HEK293 (cell line): ENCODE measurements around the gene LRP1.

Source experiments
- CTCF ChIA-PET: fragments of 350-600 bp; formaldehyde crosslinking; extraction: SDS; loops from one replicate; lab custom pipeline; 2021; ENCODE audit warnings: antibody characterized with exemption; lab: Yijun Ruan, JAX
- POLR2A ChIA-PET: fragments of 300-600 bp; formaldehyde crosslinking; extraction: SDS; loops from one replicate; lab custom pipeline; 2020; ENCODE audit warnings: antibody characterized with exemption, inconsistent platforms; lab: Yijun Ruan, JAX
- H3K27ac ChIP-seq: fragments of 200-500 bp; sonication (Bioruptor generic); 2 replicates; pipeline ENCODE4 v1.5.1; 2014; ENCODE audit warnings: low read depth, low read length, control low read depth, inconsistent platforms; ENCODE audit errors: extremely low read depth
- H3K36me3 ChIP-seq, 2 experiments: fragments of 200-500 bp in 1 of 2; sonication (Bioruptor generic) in 1 of 2; 1 replicate in 1 of 2; 2 replicates in 1 of 2; pipeline ENCODE4 v1.5.1; 2014 to 2017; ENCODE audit warnings: inconsistent platforms in 2 of 2, low read length in 2 of 2; ENCODE audit not compliant: control insufficient read depth in 2 of 2, insufficient read depth in 1 of 2
- H3K4me1 ChIP-seq: fragments of 200-500 bp; sonication (Bioruptor generic); 2 replicates; pipeline ENCODE4 v1.5.1; 2014; ENCODE audit warnings: mild to moderate bottlenecking, low read length, inconsistent platforms; ENCODE audit not compliant: control insufficient read depth, insufficient read depth
- H3K4me3 ChIP-seq: 2 replicates; pipeline ENCODE4 v1.5.1; 2011; ENCODE audit warnings: low read depth, mild to moderate bottlenecking, control low read depth, low read length, moderate library complexity
- H3K9me3 ChIP-seq: fragments of 200-500 bp; sonication (Bioruptor generic); 2 replicates; pipeline ENCODE4 v1.5.1; 2014; ENCODE audit warnings: low read depth, low read length, inconsistent platforms; ENCODE audit not compliant: control insufficient read depth, insufficient read depth
- FEZF1 ChIP-seq: fragments of 450-650 bp; formaldehyde crosslinking; IDR thresholded peaks from 2 replicates; pipeline ENCODE4 v1.5.1; 2016; ENCODE audit warnings: missing biosample characterization, missing genetic modification characterization
- GLI4 ChIP-seq: fragments of 450-650 bp; formaldehyde crosslinking; IDR thresholded peaks from 2 replicates; pipeline ENCODE4 v1.5.1; 2016; ENCODE audit warnings: missing biosample characterization, missing genetic modification characterization
- INSM2 ChIP-seq: fragments of 450-650 bp; formaldehyde crosslinking; IDR thresholded peaks from 2 replicates; pipeline ENCODE4 v1.5.1; 2016; ENCODE audit warnings: missing biosample characterization, missing genetic modification characterization
- KLF1 ChIP-seq: fragments of 450-650 bp; formaldehyde crosslinking; IDR thresholded peaks from 2 replicates; pipeline ENCODE4 v1.5.1; 2016; ENCODE audit warnings: missing biosample characterization, missing genetic modification characterization
- KLF10 ChIP-seq: fragments of 450-650 bp; IDR thresholded peaks from 2 replicates; pipeline ENCODE4 v1.5.1; 2018; ENCODE audit warnings: missing biosample characterization, mild to moderate bottlenecking, missing genetic modification characterization
- KLF17 ChIP-seq: fragments of 450-650 bp; formaldehyde crosslinking; IDR thresholded peaks from 2 replicates; pipeline ENCODE4 v1.5.1; 2016; ENCODE audit warnings: missing biosample characterization, missing genetic modification characterization
- MZF1 ChIP-seq: fragments of 450-650 bp; formaldehyde crosslinking; IDR thresholded peaks from 2 replicates; pipeline ENCODE4 v1.5.1; 2017; ENCODE audit warnings: missing biosample characterization, missing genetic modification characterization, borderline replicate concordance
- OSR2 ChIP-seq: fragments of 450-650 bp; formaldehyde crosslinking; IDR thresholded peaks from 2 replicates; pipeline ENCODE4 v1.5.1; 2016; ENCODE audit warnings: missing biosample characterization, missing genetic modification characterization
- PBX3 ChIP-seq: sonication (generic); formaldehyde crosslinking; IDR thresholded peaks from 2 replicates; pipeline ENCODE4 v1.8.1; 2022; ENCODE audit warnings: mild to moderate bottlenecking, moderate library complexity, missing genetic modification reagents
- SP2 ChIP-seq: fragments of 450-650 bp; formaldehyde crosslinking; IDR thresholded peaks from 2 replicates; pipeline ENCODE4 v1.5.1; 2016; ENCODE audit warnings: missing biosample characterization, missing genetic modification characterization
- ZBTB8A ChIP-seq: fragments of 450-650 bp; formaldehyde crosslinking; IDR thresholded peaks from 2 replicates; pipeline ENCODE4 v1.5.1; 2016; ENCODE audit warnings: missing biosample characterization, missing genetic modification characterization
- ZFHX2 ChIP-seq: fragments of 450-650 bp; formaldehyde crosslinking; conservative IDR thresholded peaks from 2 replicates; pipeline ENCODE4 v1.5.1; 2016; ENCODE audit warnings: missing biosample characterization, missing genetic modification characterization
- ZFP37 ChIP-seq: fragments of 450-650 bp; formaldehyde crosslinking; IDR thresholded peaks from 2 replicates; pipeline ENCODE4 v1.5.1; 2016; ENCODE audit warnings: missing biosample characterization, missing genetic modification characterization
- ZNF146 ChIP-seq: fragments of 450-650 bp; formaldehyde crosslinking; IDR thresholded peaks from 2 replicates; pipeline ENCODE4 v1.5.1; 2016; ENCODE audit warnings: missing biosample characterization, missing genetic modification characterization
- ZNF2 ChIP-seq: fragments of 450-650 bp; formaldehyde crosslinking; IDR thresholded peaks from 2 replicates; pipeline ENCODE4 v1.5.1; 2016; ENCODE audit warnings: missing biosample characterization, missing genetic modification characterization
- ZNF223 ChIP-seq: fragments of 450-650 bp; formaldehyde crosslinking; IDR thresholded peaks from 2 replicates; pipeline ENCODE4 v1.5.1; 2016; ENCODE audit warnings: missing biosample characterization, missing genetic modification characterization
- ZNF341 ChIP-seq: fragments of 450-650 bp; formaldehyde crosslinking; IDR thresholded peaks from 2 replicates; pipeline ENCODE4; 2016; ENCODE audit warnings: low read depth, missing biosample characterization, missing genetic modification characterization
- ZNF350 ChIP-seq: fragments of 450-650 bp; formaldehyde crosslinking; IDR thresholded peaks from 2 replicates; pipeline ENCODE4 v1.5.0; 2017; ENCODE audit warnings: missing biosample characterization, mild to moderate bottlenecking, missing genetic modification characterization
- ZNF362 ChIP-seq: fragments of 450-650 bp; formaldehyde crosslinking; IDR thresholded peaks from 2 replicates; pipeline ENCODE4 v1.5.1; 2016; ENCODE audit warnings: missing biosample characterization, missing genetic modification characterization
- ZNF48 ChIP-seq: fragments of 450-650 bp; formaldehyde crosslinking; IDR thresholded peaks from 2 replicates; pipeline ENCODE4 v1.5.1; 2016; ENCODE audit warnings: missing biosample characterization, missing genetic modification characterization
- ZNF514 ChIP-seq: fragments of 450-650 bp; formaldehyde crosslinking; IDR thresholded peaks from 2 replicates; pipeline ENCODE4 v1.5.1; 2016; ENCODE audit warnings: missing biosample characterization, missing genetic modification characterization
- ZNF571 ChIP-seq: fragments of 450-650 bp; formaldehyde crosslinking; IDR thresholded peaks from 2 replicates; pipeline ENCODE4 v1.5.0; 2017; ENCODE audit warnings: missing biosample characterization, missing genetic modification characterization
- ZNF600 ChIP-seq: fragments of 450-650 bp; formaldehyde crosslinking; IDR thresholded peaks from 2 replicates; pipeline ENCODE4 v1.5.1; 2016; ENCODE audit warnings: missing biosample characterization, missing genetic modification characterization
- ZNF610 ChIP-seq: fragments of 450-650 bp; formaldehyde crosslinking; IDR thresholded peaks from 2 replicates; pipeline ENCODE4 v1.5.1; 2016; ENCODE audit warnings: missing biosample characterization, missing genetic modification characterization, borderline replicate concordance
- ZNF629 ChIP-seq: fragments of 450-650 bp; formaldehyde crosslinking; IDR thresholded peaks from 2 replicates; pipeline ENCODE4 v1.5.1; 2017; ENCODE audit warnings: missing biosample characterization, missing genetic modification characterization
- ZNF664 ChIP-seq: fragments of 450-650 bp; formaldehyde crosslinking; IDR thresholded peaks from 2 replicates; pipeline ENCODE4 v1.5.1; 2016; ENCODE audit warnings: missing biosample characterization, missing genetic modification characterization
- ZNF785 ChIP-seq: fragments of 450-650 bp; formaldehyde crosslinking; IDR thresholded peaks from 2 replicates; pipeline ENCODE4 v1.5.1; 2016; ENCODE audit warnings: missing biosample characterization, missing genetic modification characterization
- ZNF791 ChIP-seq: fragments of 450-650 bp; formaldehyde crosslinking; IDR thresholded peaks from 2 replicates; pipeline ENCODE4 v1.5.1; 2016; ENCODE audit warnings: missing biosample characterization, missing genetic modification characterization
- ZXDB ChIP-seq: fragments of 450-650 bp; formaldehyde crosslinking; IDR thresholded peaks from 2 replicates; pipeline ENCODE4 v1.5.1; 2016; ENCODE audit warnings: missing biosample characterization, missing genetic modification characterization

Gene LRP1

GRCh38 chr12:57088354-57089270, 39.7 kb upstream of the LRP1 start, which contains the start of gene NAB2 (continued):
- TF ChIP-seq INSM2 (tag by site-specific recombination) (peak; percentile 71), ZNF514 (tag by site-specific recombination) (no peak), ZFHX2 (tag by site-specific recombination) (peak; percentile 95), ZNF600 (tag by site-specific recombination) (peak; percentile 80), ZNF223 (tag by site-specific recombination) (0 out of 2 replicates have a peak, but pooled peaks have one; percentile 23), KLF10 (tag by site-specific recombination) (peak; percentile 81; the same call in 1 of the 2 replicates), ZNF146 (peak; percentile 38; the same call in 1 of the 2 replicates), ZNF629 (tag by site-specific recombination) (peak; percentile 52; the same call in 1 of the 2 replicates), ZNF791 (tag by site-specific recombination) (no peak), ZNF2 (peak; percentile 59; the same call in 1 of the 2 replicates), ZNF664 (no peak), MZF1 (tag by site-specific recombination) (no peak), SP2 (tag by site-specific recombination) (peak; percentile 58), GLI4 (tag by site-specific recombination) (peak; percentile 86), ZNF610 (tag by site-specific recombination) (no peak), ZFP37 (0 out of 2 replicates have a peak, but pooled peaks have one; percentile 2), OSR2 (tag by site-specific recombination) (peak; percentile 44), ZNF362 (tag by site-specific recombination) (no peak), KLF17 (tag by site-specific recombination) (peak; percentile 28), ZNF785 (tag by site-specific recombination) (0 out of 2 replicates have a peak, but pooled peaks have one; percentile 27)

GRCh38 chr12:57089271-57090245, 38.7 kb upstream of the LRP1 start:
- CTCF ChIA-PET = interaction anchor here (0.7 to 2.2 kb wide), 6 partner anchors 13 to 87 kb away, joined by 3 to 12 read pairs (median 5); no protein-coding TSS in a partner anchor
- peak overlapping the region; percentile 77 for H3K27ac ChIP-seq
- TF ChIP-seq KLF1 (tag by site-specific recombination) (peak; percentile 72), ZNF341 (peak; percentile 89), KLF10 (tag by site-specific recombination) (peak; percentile 49; the same call in 1 of the 2 replicates), OSR2 (tag by site-specific recombination) (no peak), ZBTB8A (tag by site-specific recombination) (peak; percentile 47), FEZF1 (tag by site-specific recombination) (peak; percentile 55; the same call in 1 of the 2 replicates), ZXDB (tag by site-specific recombination) (peak; percentile 65; the same call in 1 of the 2 replicates), ZNF48 (no peak), ZNF571 (no peak), PBX3 (CRISPR knock-in tag) (no peak), ZNF350 (no peak)

More at GRCh38 chr12:57089271-57090245, 38.7 kb upstream of the LRP1 start:
- Histone ChIP-seq H3K36me3 (peaks cover 0 to 37% of the 10 kb centered on the region in 2 experiments; a peak in 1 of 3 replicates), H3K9me3 (no peaks in the 10 kb centered on the region), H3K4me1 (peaks cover 12% of the 10 kb centered on the region), H3K4me3 (peak overlapping the region; percentile 84)
- POLR2A ChIA-PET = interaction anchor here (1.0 to 4.5 kb wide), 4 partner anchors 8 to 38 kb away, joined by 3 to 53 read pairs (median 17); partner anchors contain the start of genes NEMP1 and STAT6
